HCT116 (cell line): ENCODE measurements around the gene OSGIN1.

ENCODE experiments used
- CEBPB ChIP-seq: IDR thresholded peaks from 2 replicates; pipeline ENCODE4 v1.6.1; 2012; ENCODE audit warnings: low read depth
- CTCF ChIP-seq, 3 experiments: fragments of 200-600 bp in 1 of 3; sonication (generic) in 1 of 3; IDR thresholded peaks in 2 of 3; conservative IDR thresholded peaks in 1 of 3; 2 replicates each; pipeline ENCODE4 v1.5.1; 2012 to 2017; ENCODE audit warnings: low read depth in 2 of 3, low read length in 2 of 3, antibody characterized with exemption in 1 of 3, borderline replicate concordance in 1 of 3, control low read depth in 1 of 3, mild to moderate bottlenecking in 1 of 3, mixed read lengths in 1 of 3, mixed run types in 1 of 3, moderate library complexity in 1 of 3; ENCODE audit not compliant: insufficient read depth in 1 of 3
- EGR1 ChIP-seq: IDR thresholded peaks from 2 replicates; pipeline ENCODE4 v1.6.1; 2012; ENCODE audit warnings: low read depth
- ELF1 ChIP-seq: IDR thresholded peaks from 2 replicates; pipeline ENCODE4 v1.6.1; 2012; ENCODE audit warnings: low read depth, borderline replicate concordance
- EZH2 ChIP-seq: fragments of 200-600 bp; sonication (generic); IDR thresholded peaks from 2 replicates; pipeline ENCODE4 v1.6.1; 2017; ENCODE audit warnings: antibody characterized with exemption, mixed run types
- POLR2A ChIP-seq: IDR thresholded peaks from 2 replicates; pipeline ENCODE4 v1.7.0; 2011; ENCODE audit warnings: borderline replicate concordance; ENCODE audit not compliant: insufficient read depth, insufficient read length; ENCODE audit errors: extremely low read depth
- POLR2AphosphoS5 ChIP-seq: IDR thresholded peaks from 2 replicates; pipeline ENCODE4 v1.6.1; 2011; ENCODE audit warnings: mild to moderate bottlenecking, low read depth, low read length, moderate library complexity
- RAD21 ChIP-seq: IDR thresholded peaks from 2 replicates; pipeline ENCODE4 v1.6.1; 2012; ENCODE audit warnings: low read depth, mild to moderate bottlenecking
- SP1 ChIP-seq: IDR thresholded peaks from 2 replicates; pipeline ENCODE4 v1.6.1; 2012; ENCODE audit warnings: low read depth
- YY1 ChIP-seq: IDR thresholded peaks from 2 replicates; pipeline ENCODE4 v1.6.1; 2011; ENCODE audit warnings: low read length, low read depth, moderate library complexity, mild to moderate bottlenecking; ENCODE audit not compliant: insufficient replicate concordance; ENCODE audit errors: extremely low read depth
- ZFX ChIP-seq: fragments of 450-650 bp; IDR thresholded peaks from 2 replicates; pipeline ENCODE4 v1.6.1; 2017
- ZNF274 ChIP-seq: fragments of 200-500 bp; sonication (Bioruptor generic); IDR thresholded peaks from 2 replicates; pipeline ENCODE4 v1.6.1; 2014; ENCODE audit warnings: mild to moderate bottlenecking, low read depth, low read length, inconsistent platforms
- TF ChIP-seq, protein P1 (sequence below): IDR thresholded peaks from 2 replicates; pipeline ENCODE4 v1.6.1; 2012; ENCODE audit warnings: low read depth

- TF ChIP-seq EGR1 (no peak), EZH2 (no peak), CTCF (IDR thresholded peaks at IDR 0.05 in 2 of 3, conservative IDR thresholded peaks at IDR 0.05 in 1 of 3; ENCODE audit: borderline replicate concordance in 1 of 3, insufficient read depth in 1 of 3, low read depth in 2 of 3, low read length in 2 of 3) (no peak), POLR2A (no peak), ZNF274 (no peak), RAD21 (no peak), CEBPB (no peak), YY1 (no peak), POLR2AphosphoS5 (no peak), ELF1 (no peak), SP1 (no peak), ZFX (no peak)
- TF ChIP-seq, protein P1, sequence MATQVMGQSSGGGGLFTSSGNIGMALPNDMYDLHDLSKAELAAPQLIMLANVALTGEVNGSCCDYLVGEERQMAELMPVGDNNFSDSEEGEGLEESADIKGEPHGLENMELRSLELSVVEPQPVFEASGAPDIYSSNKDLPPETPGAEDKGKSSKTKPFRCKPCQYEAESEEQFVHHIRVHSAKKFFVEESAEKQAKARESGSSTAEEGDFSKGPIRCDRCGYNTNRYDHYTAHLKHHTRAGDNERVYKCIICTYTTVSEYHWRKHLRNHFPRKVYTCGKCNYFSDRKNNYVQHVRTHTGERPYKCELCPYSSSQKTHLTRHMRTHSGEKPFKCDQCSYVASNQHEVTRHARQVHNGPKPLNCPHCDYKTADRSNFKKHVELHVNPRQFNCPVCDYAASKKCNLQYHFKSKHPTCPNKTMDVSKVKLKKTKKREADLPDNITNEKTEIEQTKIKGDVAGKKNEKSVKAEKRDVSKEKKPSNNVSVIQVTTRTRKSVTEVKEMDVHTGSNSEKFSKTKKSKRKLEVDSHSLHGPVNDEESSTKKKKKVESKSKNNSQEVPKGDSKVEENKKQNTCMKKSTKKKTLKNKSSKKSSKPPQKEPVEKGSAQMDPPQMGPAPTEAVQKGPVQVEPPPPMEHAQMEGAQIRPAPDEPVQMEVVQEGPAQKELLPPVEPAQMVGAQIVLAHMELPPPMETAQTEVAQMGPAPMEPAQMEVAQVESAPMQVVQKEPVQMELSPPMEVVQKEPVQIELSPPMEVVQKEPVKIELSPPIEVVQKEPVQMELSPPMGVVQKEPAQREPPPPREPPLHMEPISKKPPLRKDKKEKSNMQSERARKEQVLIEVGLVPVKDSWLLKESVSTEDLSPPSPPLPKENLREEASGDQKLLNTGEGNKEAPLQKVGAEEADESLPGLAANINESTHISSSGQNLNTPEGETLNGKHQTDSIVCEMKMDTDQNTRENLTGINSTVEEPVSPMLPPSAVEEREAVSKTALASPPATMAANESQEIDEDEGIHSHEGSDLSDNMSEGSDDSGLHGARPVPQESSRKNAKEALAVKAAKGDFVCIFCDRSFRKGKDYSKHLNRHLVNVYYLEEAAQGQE, result no peak
These were observed 17.4 kb downstream of the OSGIN1 start for GRCh38 chr16:83970430-83970815.
